ENCODE measurements around the gene SEPTIN5.

SEPTIN5 gene

GRCh38 chr22:19770349-19771220, 56.3 kb downstream of the SEPTIN5 start:
- no peak overlapping the region for H3K4me2 ChIP-seq (ENCODE audit: low read length)
- H3K9me3 ChIP-seq (ENCODE audit: insufficient read depth, low read length), result no peaks in the 10 kb centered on the region
- TF ChIP-seq EZH2phosphoT487 (IDR thresholded peaks at IDR 0.05; ENCODE audit: low read depth), result no peak
- TF ChIP-seq CTCF (IDR thresholded peaks at IDR 0.05; ENCODE audit: low read depth, low read length), result no peak
- no peak overlapping the region for H3K27ac ChIP-seq (ENCODE audit: low read length)
- H3K27me3 ChIP-seq (ENCODE audit: low read depth, low read length), result peaks cover 11% of the 10 kb centered on the region; the same call in 1 of the 2 replicates
- H3K4me1 ChIP-seq (ENCODE audit: low read length), result no peaks in the 10 kb centered on the region
- H3K79me2 ChIP-seq (ENCODE audit: low read length), result no peaks in the 10 kb centered on the region
- no peak overlapping the region for H2AFZ ChIP-seq (ENCODE audit: low read depth, low read length)
- no peaks in the 10 kb centered on the region for H3K36me3 ChIP-seq (replicated peaks; ENCODE audit: low read depth, low read length)
- no peak overlapping the region for H3K9ac ChIP-seq (ENCODE audit: low read length)
- no peaks in the 10 kb centered on the region for H4K20me1 ChIP-seq (ENCODE audit: insufficient read depth, low read length)
- no peak overlapping the region for H3K4me3 ChIP-seq (ENCODE audit: low read length)

- H3K27me3 ChIP-seq (ENCODE audit: low read depth, low read length), result peaks cover 11% of the 10 kb centered on the region; the same call in 1 of the 2 replicates
- H3K9ac ChIP-seq (ENCODE audit: low read length), result no peak overlapping the region
- no peaks in the 10 kb centered on the region for H3K9me3 ChIP-seq (ENCODE audit: insufficient read depth, low read length)
- TF ChIP-seq CTCF (IDR thresholded peaks at IDR 0.05; ENCODE audit: low read depth, low read length) (no peak), EZH2phosphoT487 (IDR thresholded peaks at IDR 0.05; ENCODE audit: low read depth) (no peak)
- no peaks in the 10 kb centered on the region for H3K4me1 ChIP-seq (ENCODE audit: low read length)
- no peaks in the 10 kb centered on the region for H3K79me2 ChIP-seq (ENCODE audit: low read length)
- no peak overlapping the region for H3K4me3 ChIP-seq (ENCODE audit: low read length)
- no peaks in the 10 kb centered on the region for H4K20me1 ChIP-seq (ENCODE audit: insufficient read depth, low read length)
- H3K4me2 ChIP-seq (ENCODE audit: low read length), result no peak overlapping the region
- no peaks in the 10 kb centered on the region for H3K36me3 ChIP-seq (replicated peaks; ENCODE audit: low read depth, low read length)
- no peak overlapping the region for H3K27ac ChIP-seq (ENCODE audit: low read length)
- H2AFZ ChIP-seq (ENCODE audit: low read depth, low read length), result no peak overlapping the region
These were observed 58.0 kb downstream of the SEPTIN5 start for GRCh38 chr22:19772422-19772672.
